Measurements from ENCODE around the gene IL1RAP. TPM values are rescaled to one million over a fixed set of nuclear protein-coding genes. Genes with fewer than 3 reads are reported as not detected.

The IL1RAP gene
- total RNA-seq, 2 experiments from 2014 or later = 14.2 to 15.2 TPM

- peaks cover 49% of the 10 kb centered on the region for H3K36me3 Mint-ChIP-seq (ENCODE audit: low read depth)
- DNase-seq = no peak
Observed at GRCh38 chr3:190557296-190557695, 43.4 kb downstream of the IL1RAP start.

DNA sequence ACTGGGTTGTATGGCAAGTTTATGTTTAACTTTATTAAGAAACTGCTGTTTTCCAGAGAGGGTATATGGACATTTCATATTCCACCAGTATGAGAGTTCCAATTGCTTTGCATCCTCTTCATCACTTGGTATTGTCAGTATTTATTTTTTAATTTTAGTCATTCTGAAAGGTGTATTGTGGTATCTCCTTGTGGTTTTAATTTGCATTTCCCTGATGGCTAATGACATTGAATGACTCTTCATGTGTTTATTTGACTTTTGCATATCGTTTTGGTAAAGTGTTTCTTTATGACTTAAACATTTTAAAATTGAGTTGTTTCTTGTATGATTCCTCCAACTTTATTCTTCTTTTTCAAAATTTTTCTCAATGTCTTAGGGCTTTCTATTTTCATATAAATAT, 44.4 kb downstream of the IL1RAP start:
- no peak for DNase-seq
- Mint-ChIP-seq H3K27ac (no peak overlapping the region), H3K4me1 (peaks cover 25% of the 10 kb centered on the region), H3K36me3 (ENCODE audit: low read depth) (peaks cover 49% of the 10 kb centered on the region), H3K27me3 (no peaks in the 10 kb centered on the region), H3K4me3 (no peak overlapping the region), H3K9me3 (peaks cover 10% of the 10 kb centered on the region)
- POLR2A ChIA-PET = no interaction called here
- CTCF ChIA-PET = no interaction called here

More at GRCh38 chr3:190557296-190557695, 43.4 kb downstream of the IL1RAP start:
- Mint-ChIP-seq H3K27ac (no peak overlapping the region), H3K4me3 (no peak overlapping the region), H3K27me3 (no peaks in the 10 kb centered on the region), H3K9me3 (peaks cover 12% of the 10 kb centered on the region), H3K4me1 (peaks cover 17% of the 10 kb centered on the region)
- ChIA-PET POLR2A (no interaction called here), CTCF (no interaction called here)

DNA sequence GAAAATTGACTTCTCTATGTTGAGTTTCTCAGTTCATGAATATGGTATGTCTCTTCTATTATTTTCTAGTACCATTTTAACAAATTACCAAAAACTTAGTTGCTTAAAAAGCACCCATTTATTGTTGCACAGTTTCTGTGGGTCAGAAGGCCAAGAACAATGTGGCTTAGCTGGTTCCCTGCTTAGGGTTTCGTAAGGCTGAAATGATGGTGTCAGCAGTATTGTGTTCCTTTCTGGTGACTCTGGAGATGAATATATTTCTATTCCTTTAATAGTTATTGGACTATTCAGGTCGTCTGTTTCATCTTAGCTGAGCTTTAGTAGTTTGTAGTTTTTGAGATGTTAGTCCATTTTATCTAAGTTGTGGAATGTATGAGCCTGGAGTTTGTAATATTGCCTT, 44.9 kb downstream of the IL1RAP start:
- DNase-seq = no peak
- Mint-ChIP-seq H3K9me3 (peaks cover 10% of the 10 kb centered on the region), H3K36me3 (ENCODE audit: low read depth) (peaks cover 52% of the 10 kb centered on the region), H3K27ac (no peak overlapping the region), H3K4me3 (no peak overlapping the region), H3K4me1 (peaks cover 30% of the 10 kb centered on the region), H3K27me3 (no peaks in the 10 kb centered on the region)
- CTCF ChIA-PET = no interaction called here
- POLR2A ChIA-PET = no interaction called here

DNA sequence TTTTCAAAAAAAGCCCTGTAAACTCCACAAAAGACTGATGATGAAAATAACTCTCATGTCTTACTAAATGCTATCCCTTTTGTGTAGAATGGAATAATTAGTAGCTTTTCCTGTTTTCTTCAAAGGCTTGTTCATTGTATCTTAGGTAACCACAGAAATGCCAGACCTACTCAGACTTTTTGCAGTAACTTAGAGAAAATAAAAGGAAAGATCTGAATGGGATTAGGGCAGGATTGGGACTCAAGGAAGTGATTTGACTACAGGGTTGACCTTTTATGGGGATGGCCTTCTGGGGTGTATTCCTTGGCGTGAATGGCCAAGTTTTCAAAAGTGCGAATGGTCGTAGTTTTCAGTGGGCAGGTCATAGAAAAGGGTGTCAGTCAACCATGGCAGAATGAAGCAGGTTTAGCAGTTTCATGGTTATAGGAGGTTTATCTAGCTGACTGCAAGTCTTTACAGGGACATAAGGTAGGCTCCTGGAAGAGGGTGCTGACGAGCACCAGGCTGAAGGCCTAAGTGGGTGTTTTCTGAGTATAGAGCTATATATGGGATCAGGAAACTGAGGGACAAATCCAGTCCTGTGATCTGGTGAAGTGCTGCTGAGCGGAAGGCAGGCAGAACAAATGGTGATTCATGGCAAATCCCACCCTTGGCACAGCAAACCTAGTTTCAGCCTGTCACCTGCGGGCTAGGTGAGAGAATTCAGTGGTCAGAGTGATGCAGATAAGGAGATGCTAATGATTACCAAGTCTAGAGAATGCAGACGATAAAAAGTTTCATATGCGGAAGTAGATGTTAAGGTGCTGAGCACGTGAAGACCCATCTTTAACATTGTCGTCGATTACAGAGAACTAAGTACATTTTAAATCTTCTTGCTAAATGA, 46.4 kb downstream of the IL1RAP start:
- Mint-ChIP-seq H3K9me3 (peaks cover 12% of the 10 kb centered on the region), H3K27ac (no peak overlapping the region), H3K4me3 (no peak overlapping the region), H3K36me3 (ENCODE audit: low read depth) (peaks cover 58% of the 10 kb centered on the region), H3K27me3 (no peaks in the 10 kb centered on the region), H3K4me1 (peaks cover 40% of the 10 kb centered on the region)
- ChIA-PET POLR2A (interaction anchor here (1.1 kb wide), 1 partner anchor 54 kb away, joined by 3 read pairs; no protein-coding TSS in a partner anchor), CTCF (no interaction called here)
- DNase-seq = no peak

DNA sequence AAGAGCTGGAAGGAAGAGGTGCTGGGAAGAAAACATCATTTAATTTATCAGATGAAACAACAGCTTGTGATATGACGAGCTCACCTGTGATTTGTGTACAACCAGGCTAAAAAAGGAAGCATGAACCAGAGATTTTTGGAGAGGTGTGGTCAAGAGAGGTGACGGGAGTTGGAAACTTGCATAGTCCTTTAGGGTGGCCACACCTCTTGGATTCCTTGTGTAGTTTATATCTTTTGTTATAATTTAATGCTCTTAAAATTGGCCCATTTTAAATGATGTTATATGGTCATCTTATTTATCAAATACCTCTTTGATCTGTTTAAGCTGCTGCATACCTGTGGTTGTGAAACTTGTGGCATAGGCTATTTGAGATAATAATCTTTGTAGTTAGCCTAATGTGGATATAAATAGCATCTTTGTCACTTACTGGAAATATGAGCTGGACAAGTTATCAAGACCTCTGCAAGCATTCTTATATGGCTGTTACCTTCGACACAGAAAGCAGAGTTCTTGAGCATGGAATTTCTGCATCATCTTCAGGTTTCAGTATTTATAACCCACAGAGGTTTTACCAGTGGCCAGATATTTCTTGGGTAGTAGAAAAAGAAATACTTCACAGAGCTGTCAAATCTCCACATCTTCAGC, 49.1 kb downstream of the IL1RAP start:
- Mint-ChIP-seq H3K36me3 (ENCODE audit: low read depth) (peaks cover 63% of the 10 kb centered on the region), H3K27ac (peak overlapping the region; percentile 33), H3K9me3 (peaks cover 18% of the 10 kb centered on the region), H3K27me3 (no peaks in the 10 kb centered on the region), H3K4me1 (peaks cover 52% of the 10 kb centered on the region), H3K4me3 (no peak overlapping the region)
- POLR2A ChIA-PET = interaction anchor here (0.9 to 1.6 kb wide), 3 partner anchors 15 to 56 kb away, joined by 3 to 5 read pairs (median 3); partner anchors contain the start of gene IL1RAP
- no peak for DNase-seq
- CTCF ChIA-PET = interaction anchor here (0.7 kb wide), 2 partner anchors 9 to 48 kb away, joined by 3 to 4 read pairs; no protein-coding TSS in a partner anchor

DNA sequence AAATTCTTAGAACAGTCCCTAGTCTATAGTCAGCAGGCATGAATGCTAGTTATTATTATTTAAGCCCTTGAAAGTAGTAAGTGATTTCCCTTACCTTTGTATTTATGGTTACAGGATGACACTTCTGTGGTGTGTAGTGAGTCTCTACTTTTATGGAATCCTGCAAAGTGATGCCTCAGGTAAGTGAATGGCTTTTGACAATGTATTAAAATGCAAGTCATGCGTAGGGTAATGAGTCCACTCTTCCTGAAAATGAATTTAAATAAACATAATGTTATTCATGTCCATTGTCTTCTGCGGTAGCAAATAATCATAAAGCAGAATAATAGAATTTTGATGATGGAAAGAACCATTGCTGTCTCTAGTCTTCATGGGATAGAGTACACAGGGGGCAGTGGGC, 50.3 kb downstream of the IL1RAP start:
- ChIA-PET CTCF (no interaction called here), POLR2A (interaction anchor here (2.7 kb wide), 1 partner anchor 54 kb away, joined by 9 read pairs; no protein-coding TSS in a partner anchor)
- no peak for DNase-seq
- Mint-ChIP-seq H3K9me3 (peaks cover 15% of the 10 kb centered on the region), H3K36me3 (ENCODE audit: low read depth) (peaks cover 64% of the 10 kb centered on the region), H3K4me3 (no peak overlapping the region), H3K4me1 (peaks cover 44% of the 10 kb centered on the region), H3K27me3 (no peaks in the 10 kb centered on the region), H3K27ac (no peak overlapping the region)

- H3K4me3 Mint-ChIP-seq = no peak overlapping the region
- peaks cover 48% of the 10 kb centered on the region for H3K4me1 Mint-ChIP-seq
- POLR2A ChIA-PET = interaction anchor here (0.6 to 2.7 kb wide), 6 partner anchors 11 to 99 kb away, joined by 3 to 9 read pairs (median 3); no protein-coding TSS in a partner anchor
- CTCF ChIA-PET = interaction anchor here (1.3 kb wide), 1 partner anchor 20 kb away, joined by 3 read pairs; no protein-coding TSS in a partner anchor
- peak; percentile 78 for DNase-seq
- H3K36me3 Mint-ChIP-seq (ENCODE audit: low read depth) = peaks cover 54% of the 10 kb centered on the region
- H3K27me3 Mint-ChIP-seq = no peaks in the 10 kb centered on the region
- peaks cover 8% of the 10 kb centered on the region for H3K9me3 Mint-ChIP-seq
- H3K27ac Mint-ChIP-seq = peak overlapping the region; percentile 83
Observed at GRCh38 chr3:190566043-190566933, 52.4 kb downstream of the IL1RAP start.

DNA sequence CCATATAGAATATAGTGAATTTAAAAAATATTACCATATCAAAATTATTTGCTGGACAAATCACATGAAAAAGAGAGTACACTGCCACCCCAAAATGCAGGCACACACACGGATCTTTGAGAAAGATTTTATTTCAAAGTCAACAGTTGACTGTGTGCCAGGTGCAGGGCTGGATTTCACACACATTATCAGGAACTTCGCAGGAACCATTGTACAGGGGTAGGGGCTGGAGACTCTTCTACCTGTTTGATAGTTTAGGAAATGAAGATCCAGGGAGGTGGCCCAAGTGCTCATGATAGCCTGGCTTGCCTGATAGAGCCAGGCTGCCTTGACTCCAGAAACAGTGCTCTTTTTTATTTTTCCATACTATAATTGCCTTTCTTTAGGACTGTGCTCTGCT, 54.2 kb downstream of the IL1RAP start:
- Mint-ChIP-seq H3K4me1 (peaks cover 40% of the 10 kb centered on the region), H3K36me3 (ENCODE audit: low read depth) (peaks cover 50% of the 10 kb centered on the region), H3K27ac (no peak overlapping the region), H3K4me3 (no peak overlapping the region), H3K27me3 (no peaks in the 10 kb centered on the region), H3K9me3 (peaks cover 8% of the 10 kb centered on the region)
- no peak for DNase-seq
- ChIA-PET CTCF (interaction anchor here (1.3 kb wide), 1 partner anchor 19 kb away, joined by 3 read pairs; no protein-coding TSS in a partner anchor), POLR2A (no interaction called here)

DNA sequence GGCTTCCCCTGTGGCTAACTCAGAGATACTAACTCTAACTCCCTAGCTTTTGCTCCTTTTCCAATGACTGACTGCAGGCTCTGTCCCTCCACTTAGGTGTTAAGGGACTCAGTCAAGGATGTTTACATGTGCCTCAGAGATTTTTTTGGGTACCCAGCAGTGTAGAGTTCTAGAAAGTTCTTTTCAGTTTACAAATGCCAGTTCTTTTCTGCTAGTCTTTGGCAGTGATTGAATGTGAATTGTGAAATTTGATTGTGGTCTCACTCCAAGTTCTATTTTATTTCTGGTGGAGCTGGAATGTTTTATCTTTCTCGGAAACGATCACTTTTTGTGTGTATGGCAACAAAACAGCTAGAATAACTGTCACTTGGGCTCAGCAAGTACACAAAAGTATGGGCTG, 60.6 kb downstream of the IL1RAP start:
- Mint-ChIP-seq H3K4me1 (peaks cover 22% of the 10 kb centered on the region), H3K4me3 (no peak overlapping the region), H3K36me3 (ENCODE audit: low read depth) (peaks cover 35% of the 10 kb centered on the region), H3K27ac (no peak overlapping the region), H3K9me3 (peaks cover 18% of the 10 kb centered on the region), H3K27me3 (no peaks in the 10 kb centered on the region)
- ChIA-PET CTCF (no interaction called here), POLR2A (interaction anchor here (0.7 kb wide), 1 partner anchor 60 kb away, joined by 3 read pairs; no protein-coding TSS in a partner anchor)
- DNase-seq = no peak

DNA sequence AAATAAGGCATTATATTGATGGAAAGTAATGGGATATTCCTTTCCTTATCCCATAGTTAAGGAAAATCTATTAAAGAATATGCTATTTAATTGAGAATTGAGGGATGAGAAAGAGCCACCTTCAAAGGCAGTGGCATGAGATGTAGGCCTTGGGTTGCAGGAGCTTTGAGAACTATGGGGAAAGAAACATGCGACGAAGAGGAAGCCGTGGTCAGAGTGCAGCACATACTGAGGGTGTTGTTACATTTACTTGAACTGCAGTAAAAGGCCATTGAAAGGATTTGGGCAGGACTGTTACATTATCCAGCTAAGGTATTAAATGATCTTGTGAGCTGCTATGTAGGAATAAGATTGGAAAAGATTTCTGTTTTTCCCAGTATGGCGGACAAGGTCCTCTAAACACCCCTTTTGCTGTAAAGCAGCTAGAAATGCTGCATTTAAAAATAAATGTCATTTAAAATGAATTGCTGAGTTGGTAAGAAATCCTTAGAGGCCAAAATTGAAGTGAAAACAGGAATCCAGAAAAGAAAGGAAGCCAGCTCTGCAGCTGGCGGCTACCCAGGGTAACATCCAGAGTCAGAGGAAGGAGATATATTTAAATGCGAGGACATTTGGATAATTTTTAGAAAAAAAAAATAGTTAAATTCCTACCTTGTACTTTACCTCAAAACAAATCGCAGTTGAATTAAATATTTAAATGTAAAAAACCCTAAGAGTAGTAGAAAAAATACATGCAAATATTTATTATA, 61.7 kb downstream of the IL1RAP start:
- Mint-ChIP-seq H3K4me1 (peaks cover 24% of the 10 kb centered on the region), H3K9me3 (peaks cover 18% of the 10 kb centered on the region), H3K36me3 (ENCODE audit: low read depth) (peaks cover 39% of the 10 kb centered on the region), H3K27ac (no peak overlapping the region), H3K27me3 (no peaks in the 10 kb centered on the region), H3K4me3 (no peak overlapping the region)
- peak; percentile 23 for DNase-seq
- POLR2A ChIA-PET = interaction anchor here (0.9 kb wide), 1 partner anchor 43 kb away, joined by 3 read pairs; no protein-coding TSS in a partner anchor
- CTCF ChIA-PET = no interaction called here

DNA sequence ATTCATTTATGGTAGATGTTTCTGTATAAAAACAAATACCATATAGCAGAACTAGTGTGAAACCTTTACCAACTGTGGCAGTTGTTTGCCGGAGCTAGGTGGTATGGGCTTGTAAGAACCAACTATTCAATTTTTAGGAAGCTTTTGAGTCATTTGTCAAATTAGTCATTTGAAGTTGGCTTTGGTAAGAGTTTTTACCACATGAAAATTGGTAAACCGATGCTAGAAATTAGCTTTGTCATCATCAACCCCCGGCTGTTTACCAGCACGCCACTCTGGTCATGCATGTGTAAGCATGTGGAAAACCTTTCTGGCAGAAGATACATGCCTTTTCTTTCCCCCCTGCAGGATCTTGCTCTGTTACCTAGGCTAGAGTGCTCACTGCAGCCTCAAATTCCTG, 63.3 kb downstream of the IL1RAP start:
- Mint-ChIP-seq H3K27me3 (no peaks in the 10 kb centered on the region), H3K27ac (no peak overlapping the region), H3K36me3 (ENCODE audit: low read depth) (peaks cover 31% of the 10 kb centered on the region), H3K9me3 (peaks cover 18% of the 10 kb centered on the region), H3K4me1 (peaks cover 33% of the 10 kb centered on the region), H3K4me3 (no peak overlapping the region)
- ChIA-PET POLR2A (interaction anchor here (0.8 to 2.2 kb wide), 3 partner anchors 10 to 41 kb away, joined by 3 to 5 read pairs (median 4); no protein-coding TSS in a partner anchor), CTCF (interaction anchor here (1.8 kb wide), 1 partner anchor 63 kb away, joined by 4 read pairs; the partner anchor contains the start of gene IL1RAP)
- DNase-seq = peak; percentile 27
